Osteoblast (primary cell): ENCODE data around the gene SNX25. TPM values are rescaled to one million over a fixed set of nuclear protein-coding genes. Genes with fewer than 3 reads are reported as not detected.

Source experiments
- DNase-seq: peaks from one replicate; pipeline ENCODE4 v3.0.0; 2011; ENCODE audit warnings: low spot score, mixed read lengths; ENCODE audit not compliant: insufficient read length; ENCODE audit errors: missing footprints
- H2AFZ ChIP-seq: 2 replicates; pipeline ENCODE4 v1.6.0; 2011; ENCODE audit warnings: mild to moderate bottlenecking, low read length
- H3K27ac ChIP-seq: 2 replicates; pipeline ENCODE4 v1.5.1; 2011; ENCODE audit warnings: mild to moderate bottlenecking, low read depth, low read length, moderate library complexity
- H3K27me3 ChIP-seq: 2 replicates; pipeline ENCODE4 v1.6.0; 2012; ENCODE audit warnings: mild to moderate bottlenecking, control low read depth, inconsistent platforms, low read length, moderate library complexity; ENCODE audit not compliant: insufficient read depth
- H3K36me3 ChIP-seq: 2 replicates; pipeline ENCODE4 v1.5.1; 2011; ENCODE audit warnings: mild to moderate bottlenecking, low read length, control low read depth, moderate library complexity; ENCODE audit not compliant: insufficient read depth
- H3K4me1 ChIP-seq: 2 replicates; pipeline ENCODE4 v1.5.1; 2011; ENCODE audit warnings: mild to moderate bottlenecking, low read length, control low read depth, moderate library complexity; ENCODE audit not compliant: insufficient read depth
- H3K4me2 ChIP-seq: 2 replicates; pipeline ENCODE4 v1.6.0; 2011; ENCODE audit warnings: mild to moderate bottlenecking, low read length; ENCODE audit not compliant: insufficient read depth
- H3K4me3 ChIP-seq: fragments of 200-600 bp; sonication (generic); 3 replicates; pipeline ENCODE4 v1.5.1; 2012; ENCODE audit warnings: mild to moderate bottlenecking, low read length, inconsistent platforms; ENCODE audit not compliant: insufficient read depth
- H3K79me2 ChIP-seq: 2 replicates; pipeline ENCODE4 v1.6.0; 2012; ENCODE audit warnings: mild to moderate bottlenecking, low read length, control low read depth, inconsistent platforms; ENCODE audit not compliant: insufficient read depth
- H3K9me3 ChIP-seq: 2 replicates; pipeline ENCODE4 v1.5.1; 2011; ENCODE audit warnings: low read depth, low read length, control low read depth
- H4K20me1 ChIP-seq: 2 replicates; pipeline ENCODE4 v1.6.0; 2012; ENCODE audit warnings: mild to moderate bottlenecking, low read length, control low read depth; ENCODE audit not compliant: insufficient read depth
- CTCF ChIP-seq: IDR thresholded peaks from 2 replicates; pipeline ENCODE4 v1.5.1; 2011; ENCODE audit warnings: mild to moderate bottlenecking, low read depth, low read length, moderate library complexity; ENCODE audit errors: extremely low read depth
- total RNA-seq: library from RNA; depleted of rRNA; stranded (reverse); fragments of >200 nt; gene quantifications from 2 replicates; pipeline ENCODE4 v1.2.3, GENCODE V29; 2012

Gene SNX25
- total RNA-seq, 1 donor, result 98.1 TPM

GRCh38 chr4:185221491-185221890, 12.1 kb downstream of the SNX25 start:
- peak overlapping the region; percentile 4 for H3K27ac ChIP-seq
- peaks cover 31% of the 10 kb centered on the region for H4K20me1 ChIP-seq
- peaks cover 38% of the 10 kb centered on the region for H3K4me1 ChIP-seq
- H3K36me3 ChIP-seq, result no peaks in the 10 kb centered on the region
- peaks cover 84% of the 10 kb centered on the region for H3K79me2 ChIP-seq
- no peaks in the 10 kb centered on the region for H3K27me3 ChIP-seq
- no peak overlapping the region for H3K4me2 ChIP-seq
- no peaks in the 10 kb centered on the region for H3K9me3 ChIP-seq
- H3K4me3 ChIP-seq, result no peak overlapping the region
- no peak for TF ChIP-seq CTCF
- DNase-seq, result no peak
- H2AFZ ChIP-seq, result no peak overlapping the region

- no peaks in the 10 kb centered on the region for H3K36me3 ChIP-seq
- no peaks in the 10 kb centered on the region for H3K9me3 ChIP-seq
- DNase-seq, result no peak
- peaks cover 35% of the 10 kb centered on the region for H3K4me1 ChIP-seq
- peak overlapping the region; percentile 55 for H3K4me2 ChIP-seq
- H4K20me1 ChIP-seq, result peaks cover 32% of the 10 kb centered on the region
- no peak overlapping the region for H3K4me3 ChIP-seq
- H2AFZ ChIP-seq, result no peak overlapping the region
- TF ChIP-seq CTCF, result no peak
- H3K27me3 ChIP-seq, result no peaks in the 10 kb centered on the region
- peak overlapping the region; percentile 39 for H3K27ac ChIP-seq
- H3K79me2 ChIP-seq, result peaks cover 84% of the 10 kb centered on the region
Observed at GRCh38 chr4:185221912-185222311, 12.5 kb downstream of the SNX25 start.

- peak overlapping the region; percentile 55 for H3K4me2 ChIP-seq
- H4K20me1 ChIP-seq, result peaks cover 36% of the 10 kb centered on the region
- peak overlapping the region; percentile 52 for H3K27ac ChIP-seq
- no peak for TF ChIP-seq CTCF
- peak; percentile 84 for DNase-seq
- H3K4me1 ChIP-seq, result peaks cover 35% of the 10 kb centered on the region
- H3K79me2 ChIP-seq, result peaks cover 84% of the 10 kb centered on the region
- no peak overlapping the region for H2AFZ ChIP-seq
- no peaks in the 10 kb centered on the region for H3K9me3 ChIP-seq
- peak overlapping the region; percentile 7 for H3K4me3 ChIP-seq
- H3K36me3 ChIP-seq, result no peaks in the 10 kb centered on the region
- no peaks in the 10 kb centered on the region for H3K27me3 ChIP-seq
Observed at GRCh38 chr4:185222598-185222997, 13.2 kb downstream of the SNX25 start.

GRCh38 chr4:185224597-185224996, 15.2 kb downstream of the SNX25 start:
- Histone ChIP-seq H3K4me2 (no peak overlapping the region), H3K4me3 (no peak overlapping the region), H2AFZ (no peak overlapping the region), H3K79me2 (peaks cover 88% of the 10 kb centered on the region), H4K20me1 (peaks cover 39% of the 10 kb centered on the region), H3K27ac (no peak overlapping the region), H3K27me3 (no peaks in the 10 kb centered on the region), H3K36me3 (no peaks in the 10 kb centered on the region), H3K4me1 (peaks cover 33% of the 10 kb centered on the region), H3K9me3 (no peaks in the 10 kb centered on the region)
- peak; percentile 13 for TF ChIP-seq CTCF
- no peak for DNase-seq
